OCI-LY3 (cell line): Measurements from ENCODE around the gene WDR70.

Source experiments
- CTCF ChIP-seq: fragments of 200-600, 300-600 bp; sonication (generic); IDR thresholded peaks from 2 replicates; pipeline ENCODE4 v1.5.1; 2014; ENCODE audit warnings: antibody characterized with exemption, low read length, low read depth
- EZH2phosphoT487 ChIP-seq: fragments of 200-600 bp; shearing (Covaris generic); IDR thresholded peaks from 2 replicates; pipeline ENCODE4 v1.6.1; 2018; ENCODE audit warnings: antibody characterized with exemption, mixed run types, low read depth

GRCh38 chr5:37715361-37715760 lies 336.2 kb downstream of the WDR70 start:
- TF ChIP-seq CTCF, result no peak
- no peak for TF ChIP-seq EZH2phosphoT487
